Caki2 (cell line): Measurements from ENCODE around the gene MARK3. TPM values are rescaled to one million over a fixed set of nuclear protein-coding genes. Genes with fewer than 3 reads are reported as not detected.

Source experiments
- DNase-seq: peaks from one replicate; pipeline ENCODE4 v3.0.0-alpha.2; 2015; ENCODE audit warnings: low read depth
- in situ Hi-C: cut with HindIII; loops from 2 replicates; pipeline ENCODE4 v1.10.0; 2016; ENCODE audit warnings: low sequenced_read_pairs, low pct_unique_long_range_greater_than_20kb, mixed read lengths
- total RNA-seq: library from RNA; depleted of rRNA; stranded (reverse); fragments of >200 nt; shearing (Covaris generic); gene quantifications from 2 replicates; pipeline ENCODE4 v1.2.3, GENCODE V29; 2014; ENCODE audit warnings: low replicate concordance

Gene MARK3
- total RNA-seq, 1 experiment from 2014 or later, result 17.8 TPM

GRCh38 chr14:103360548-103360947 lies 24.7 kb upstream of the MARK3 start:
- in situ Hi-C loops, result no loop called here
- DNase-seq, result no peak

- peak; percentile 47 for DNase-seq
- in situ Hi-C loops, result no loop called here
Observed at GRCh38 chr14:103361867-103362266, 23.3 kb upstream of the MARK3 start.

GRCh38 chr14:103362780-103363179 lies 22.4 kb upstream of the MARK3 start:
- peak; percentile 37 for DNase-seq
- in situ Hi-C loops, result no loop called here

GRCh38 chr14:103366741-103367140 lies 18.5 kb upstream of the MARK3 start:
- in situ Hi-C loops, result no loop called here
- no peak for DNase-seq

- in situ Hi-C loops, result no loop called here
- no peak for DNase-seq
Observed at GRCh38 chr14:103367995-103368394, 17.2 kb upstream of the MARK3 start.

GRCh38 chr14:103370087-103370486 lies 15.1 kb upstream of the MARK3 start:
- in situ Hi-C loops, result no loop called here
- no peak for DNase-seq

GRCh38 chr14:103372017-103372416 lies 13.2 kb upstream of the MARK3 start:
- DNase-seq, result no peak
- in situ Hi-C loops, result no loop called here

GRCh38 chr14:103372552-103373304 lies 12.5 kb upstream of the MARK3 start:
- in situ Hi-C loops, result no loop called here
- DNase-seq, result peak; percentile 63

- DNase-seq, result no peak
- in situ Hi-C loops, result no loop called here
Observed at GRCh38 chr14:103374121-103374520, 11.1 kb upstream of the MARK3 start.

- in situ Hi-C loops, result no loop called here
- no peak for DNase-seq
Observed at GRCh38 chr14:103377522-103378037, 7.6 kb upstream of the MARK3 start.

GRCh38 chr14:103378038-103378854 lies 7.0 kb upstream of the MARK3 start:
- in situ Hi-C loops, result no loop called here
- no peak for DNase-seq

- in situ Hi-C loops, result no loop called here
- DNase-seq, result no peak
Observed at GRCh38 chr14:103380719-103381377, 4.4 kb upstream of the MARK3 start.

GRCh38 chr14:103382376-103382775 lies 2.8 kb upstream of the MARK3 start:
- in situ Hi-C loops, result no loop called here
- DNase-seq, result no peak

- no peak for DNase-seq
- in situ Hi-C loops, result no loop called here
Observed at GRCh38 chr14:103384450-103385151, 614 bp upstream of the MARK3 start.

GRCh38 chr14:103385929-103386712 lies 906 bp downstream of the MARK3 start:
- DNase-seq, result peak; percentile 35
- in situ Hi-C loops, result no loop called here

- in situ Hi-C loops, result no loop called here
- no peak for DNase-seq
Observed at GRCh38 chr14:103386713-103387329, 1.6 kb downstream of the MARK3 start.

GRCh38 chr14:103388664-103389063 lies 3.4 kb downstream of the MARK3 start:
- in situ Hi-C loops, result no loop called here
- DNase-seq, result no peak
